ENCODE results near the gene PCSK6. TPM values are rescaled to one million over a fixed set of nuclear protein-coding genes. Genes with fewer than 3 reads are reported as not detected.

Gene PCSK6
- total RNA-seq, 1 experiment from 2014 or later = 10.6 TPM

DNA sequence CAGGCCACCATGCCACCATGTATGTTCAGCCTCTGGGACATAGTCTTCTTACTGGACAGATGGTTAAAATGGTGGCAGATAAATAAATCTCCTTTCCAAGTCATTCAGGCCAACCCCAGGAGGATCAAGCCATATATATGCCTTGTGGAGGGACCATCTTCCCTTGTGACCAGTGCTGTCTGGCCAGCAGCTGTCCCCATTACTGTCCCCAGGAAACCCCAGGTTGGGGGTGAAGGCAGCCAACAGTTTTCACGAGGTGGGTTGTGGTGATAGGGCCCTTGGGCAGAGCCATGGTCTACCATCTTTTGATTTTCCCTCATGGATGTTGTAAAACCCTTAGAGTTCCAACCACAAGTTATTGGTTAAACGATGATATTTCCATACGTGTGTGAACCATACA, 48.7 kb upstream of the PCSK6 start:
- no peak for DNase-seq (ENCODE audit: low read depth, low spot score)
- Histone ChIP-seq H3K4me1 (ENCODE audit: control insufficient read depth, insufficient read depth, low read length) (no peaks in the 10 kb centered on the region), H3K36me3 (ENCODE audit: control insufficient read depth, insufficient read depth, low read length) (no peaks in the 10 kb centered on the region), H3K4me3 (ENCODE audit: low read depth in 2 of 2, low read length in 2 of 2) (no peak overlapping the region), H3K27me3 (ENCODE audit: control insufficient read depth, insufficient read depth, low read length) (no peaks in the 10 kb centered on the region), H3K27ac (ENCODE audit: low read length) (no peak overlapping the region), H3K9me3 (ENCODE audit: control insufficient read depth, insufficient read depth, low read depth, low read length) (no peaks in the 10 kb centered on the region)
- TF ChIP-seq, protein P1, sequence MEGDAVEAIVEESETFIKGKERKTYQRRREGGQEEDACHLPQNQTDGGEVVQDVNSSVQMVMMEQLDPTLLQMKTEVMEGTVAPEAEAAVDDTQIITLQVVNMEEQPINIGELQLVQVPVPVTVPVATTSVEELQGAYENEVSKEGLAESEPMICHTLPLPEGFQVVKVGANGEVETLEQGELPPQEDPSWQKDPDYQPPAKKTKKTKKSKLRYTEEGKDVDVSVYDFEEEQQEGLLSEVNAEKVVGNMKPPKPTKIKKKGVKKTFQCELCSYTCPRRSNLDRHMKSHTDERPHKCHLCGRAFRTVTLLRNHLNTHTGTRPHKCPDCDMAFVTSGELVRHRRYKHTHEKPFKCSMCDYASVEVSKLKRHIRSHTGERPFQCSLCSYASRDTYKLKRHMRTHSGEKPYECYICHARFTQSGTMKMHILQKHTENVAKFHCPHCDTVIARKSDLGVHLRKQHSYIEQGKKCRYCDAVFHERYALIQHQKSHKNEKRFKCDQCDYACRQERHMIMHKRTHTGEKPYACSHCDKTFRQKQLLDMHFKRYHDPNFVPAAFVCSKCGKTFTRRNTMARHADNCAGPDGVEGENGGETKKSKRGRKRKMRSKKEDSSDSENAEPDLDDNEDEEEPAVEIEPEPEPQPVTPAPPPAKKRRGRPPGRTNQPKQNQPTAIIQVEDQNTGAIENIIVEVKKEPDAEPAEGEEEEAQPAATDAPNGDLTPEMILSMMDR (IDR thresholded peaks at IDR 0.05) = no peak
- TF ChIP-seq POLR2AphosphoS5 (IDR thresholded peaks at IDR 0.05; ENCODE audit: low read depth, low read length) = no peak
- TF ChIP-seq, protein P2, sequence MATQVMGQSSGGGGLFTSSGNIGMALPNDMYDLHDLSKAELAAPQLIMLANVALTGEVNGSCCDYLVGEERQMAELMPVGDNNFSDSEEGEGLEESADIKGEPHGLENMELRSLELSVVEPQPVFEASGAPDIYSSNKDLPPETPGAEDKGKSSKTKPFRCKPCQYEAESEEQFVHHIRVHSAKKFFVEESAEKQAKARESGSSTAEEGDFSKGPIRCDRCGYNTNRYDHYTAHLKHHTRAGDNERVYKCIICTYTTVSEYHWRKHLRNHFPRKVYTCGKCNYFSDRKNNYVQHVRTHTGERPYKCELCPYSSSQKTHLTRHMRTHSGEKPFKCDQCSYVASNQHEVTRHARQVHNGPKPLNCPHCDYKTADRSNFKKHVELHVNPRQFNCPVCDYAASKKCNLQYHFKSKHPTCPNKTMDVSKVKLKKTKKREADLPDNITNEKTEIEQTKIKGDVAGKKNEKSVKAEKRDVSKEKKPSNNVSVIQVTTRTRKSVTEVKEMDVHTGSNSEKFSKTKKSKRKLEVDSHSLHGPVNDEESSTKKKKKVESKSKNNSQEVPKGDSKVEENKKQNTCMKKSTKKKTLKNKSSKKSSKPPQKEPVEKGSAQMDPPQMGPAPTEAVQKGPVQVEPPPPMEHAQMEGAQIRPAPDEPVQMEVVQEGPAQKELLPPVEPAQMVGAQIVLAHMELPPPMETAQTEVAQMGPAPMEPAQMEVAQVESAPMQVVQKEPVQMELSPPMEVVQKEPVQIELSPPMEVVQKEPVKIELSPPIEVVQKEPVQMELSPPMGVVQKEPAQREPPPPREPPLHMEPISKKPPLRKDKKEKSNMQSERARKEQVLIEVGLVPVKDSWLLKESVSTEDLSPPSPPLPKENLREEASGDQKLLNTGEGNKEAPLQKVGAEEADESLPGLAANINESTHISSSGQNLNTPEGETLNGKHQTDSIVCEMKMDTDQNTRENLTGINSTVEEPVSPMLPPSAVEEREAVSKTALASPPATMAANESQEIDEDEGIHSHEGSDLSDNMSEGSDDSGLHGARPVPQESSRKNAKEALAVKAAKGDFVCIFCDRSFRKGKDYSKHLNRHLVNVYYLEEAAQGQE (IDR thresholded peaks at IDR 0.05; ENCODE audit: insufficient read depth in 1 of 2, low read depth in 2 of 2, low read length in 1 of 2) = no peak
- TF ChIP-seq TCF7L2 (IDR thresholded peaks at IDR 0.05; ENCODE audit: low read depth, low read length) = no peak
- TF ChIP-seq SIN3A (IDR thresholded peaks at IDR 0.05; ENCODE audit: borderline replicate concordance, insufficient read depth, low read depth, low read length) = no peak
- intact Hi-C loops (cut with micrococcal nuclease; ENCODE audit: unreplicated experiment) (no loop called here), in situ Hi-C loops (cut with HindIII; ENCODE audit: low pct_unique_long_range_greater_than_20kb, low sequenced_read_pairs) (no loop called here)
- CTCF ChIA-PET = no interaction called here
- no TSS peak for BruUV-seq (replicated peaks)
- POLR2A ChIA-PET = no interaction called here
- ATAC-seq = no peak

DNA sequence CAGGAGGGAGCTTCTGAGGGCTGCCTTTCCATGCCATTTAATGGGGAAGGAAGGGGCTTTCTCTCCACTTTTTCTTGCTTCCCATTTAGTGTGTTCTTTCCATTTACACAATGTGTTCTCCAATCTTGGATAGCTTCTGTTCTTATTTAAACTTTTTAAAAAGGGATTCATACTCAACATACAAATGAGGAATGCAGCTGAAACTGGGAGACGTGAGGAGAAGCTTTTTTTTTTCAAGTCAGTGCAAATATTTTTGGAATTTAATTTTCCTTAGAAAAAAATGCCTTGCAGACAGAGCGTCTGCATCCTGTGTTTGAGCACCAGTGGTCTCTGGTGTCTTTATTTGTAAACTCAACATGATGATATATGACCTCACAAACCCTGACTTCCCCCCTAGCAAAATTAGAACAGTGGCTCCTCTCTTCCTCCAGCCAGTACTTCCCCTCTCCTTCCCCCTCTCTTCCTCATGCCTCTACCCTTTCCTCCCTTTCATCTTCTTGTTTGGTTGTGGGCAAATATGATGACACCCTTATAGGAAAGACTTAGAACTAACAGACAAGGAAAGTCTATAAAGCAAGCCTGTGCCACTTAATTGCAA, 48.1 kb upstream of the PCSK6 start:
- TF ChIP-seq POLR2AphosphoS5 (IDR thresholded peaks at IDR 0.05; ENCODE audit: low read depth, low read length) (no peak), SIN3A (IDR thresholded peaks at IDR 0.05; ENCODE audit: borderline replicate concordance, insufficient read depth, low read depth, low read length) (no peak), TCF7L2 (IDR thresholded peaks at IDR 0.05; ENCODE audit: low read depth, low read length) (no peak)
- TF ChIP-seq, protein P2 (IDR thresholded peaks at IDR 0.05; ENCODE audit: insufficient read depth in 1 of 2, low read depth in 2 of 2, low read length in 1 of 2) = no peak
- TF ChIP-seq, protein P1 (IDR thresholded peaks at IDR 0.05) = no peak
- Histone ChIP-seq H3K27me3 (ENCODE audit: control insufficient read depth, insufficient read depth, low read length) (no peaks in the 10 kb centered on the region), H3K4me3 (ENCODE audit: low read depth in 2 of 2, low read length in 2 of 2) (no peak overlapping the region), H3K4me1 (ENCODE audit: control insufficient read depth, insufficient read depth, low read length) (no peaks in the 10 kb centered on the region), H3K9me3 (ENCODE audit: control insufficient read depth, insufficient read depth, low read depth, low read length) (no peaks in the 10 kb centered on the region), H3K27ac (ENCODE audit: low read length) (no peak overlapping the region), H3K36me3 (ENCODE audit: control insufficient read depth, insufficient read depth, low read length) (no peaks in the 10 kb centered on the region)
- in situ Hi-C loops (cut with HindIII; ENCODE audit: low pct_unique_long_range_greater_than_20kb, low sequenced_read_pairs) = no loop called here
- no peak for ATAC-seq
- no peak for DNase-seq (ENCODE audit: low read depth, low spot score)
- CTCF ChIA-PET = no interaction called here
- intact Hi-C loops (cut with micrococcal nuclease; ENCODE audit: unreplicated experiment) = no loop called here
- BruUV-seq (replicated peaks) = no TSS peak
- POLR2A ChIA-PET = interaction anchor here (0.6 kb wide), 1 partner anchor 36 kb away, joined by 3 read pairs; no protein-coding TSS in a partner anchor

Data from Panc1 (cell line).